Endothelial cell of umbilical vein (primary cell): Measurements from ENCODE around the gene PNKD.

Experiments
- CTCF ChIP-seq, 2 donors: IDR thresholded peaks; 1 replicate in 1 of 2; 2 replicates in 1 of 2; pipeline ENCODE4 v1.5.1; 2011; ENCODE audit warnings: low read length in 2 of 2, mild to moderate bottlenecking in 2 of 2, moderate library complexity in 2 of 2, control low read depth in 1 of 2, inconsistent platforms in 1 of 2, low read depth in 1 of 2; ENCODE audit not compliant: insufficient read depth in 1 of 2; ENCODE audit errors: extremely low read depth in 1 of 2
- MYC ChIP-seq: IDR thresholded peaks from one replicate; pipeline ENCODE4 v1.6.1; 2011; ENCODE audit warnings: mild to moderate bottlenecking, low read depth, low read length
- POLR2A ChIP-seq: IDR thresholded peaks from 2 replicates; pipeline ENCODE4 v1.6.1; 2012; ENCODE audit warnings: low read depth, mild to moderate bottlenecking, control low read depth, low read length

- TF ChIP-seq CTCF (IDR thresholded peaks at IDR 0.05; ENCODE audit: extremely low read depth in 1 of 2, insufficient read depth in 1 of 2, low read depth in 1 of 2, low read length in 2 of 2): no peak
- TF ChIP-seq POLR2A: no peak
- TF ChIP-seq MYC: no peak
Observed at GRCh38 chr2:218387369-218388194, 117.3 kb downstream of the PNKD start.
